Karpas-422 (cell line): ENCODE results near the gene FNDC3B. TPM values are rescaled to one million over a fixed set of nuclear protein-coding genes. Genes with fewer than 3 reads are reported as not detected.
"Not testable (repeated sequence)": the region's sequence is repeated elsewhere in the genome, so short reads cannot be mapped to it uniquely, and the experiment has no call there.

ENCODE experiments used
- DNase-seq: peaks from one replicate; pipeline ENCODE4 v3.0.0-alpha.2; 2015
- H2AFZ ChIP-seq: fragments of 200-600 bp; sonication (generic); 2 replicates; pipeline ENCODE4 v1.6.1; 2014; ENCODE audit warnings: antibody characterized with exemption, low read length, mixed read lengths
- H3K27ac ChIP-seq: fragments of 200-600 bp; sonication (generic); 2 replicates; pipeline ENCODE4 v1.5.1; 2014; ENCODE audit warnings: mild to moderate bottlenecking, low read length, moderate library complexity
- H3K27me3 ChIP-seq: fragments of 200-600 bp; sonication (generic); 2 replicates; pipeline ENCODE4 v1.6.1; 2014; ENCODE audit warnings: low read length, mixed read lengths
- H3K36me3 ChIP-seq: fragments of 200-600 bp; sonication (generic); 2 replicates; pipeline ENCODE4 v1.6.1; 2014; ENCODE audit warnings: low read length, mixed read lengths; ENCODE audit not compliant: insufficient read depth
- H3K4me1 ChIP-seq: fragments of 200-600 bp; sonication (generic); 2 replicates; pipeline ENCODE4 v1.6.1; 2014; ENCODE audit warnings: mild to moderate bottlenecking, low read length, mixed read lengths
- H3K4me2 ChIP-seq: fragments of 200-600 bp; sonication (generic); 2 replicates; pipeline ENCODE4 v1.6.1; 2014; ENCODE audit warnings: low read length, low read depth, mild to moderate bottlenecking; ENCODE audit not compliant: poor library complexity, severe bottlenecking
- H3K4me3 ChIP-seq: fragments of 200-600 bp; sonication (generic); 2 replicates; pipeline ENCODE4 v1.5.1; 2014; ENCODE audit warnings: mild to moderate bottlenecking, antibody characterized with exemption, low read length, mixed read lengths
- H3K79me2 ChIP-seq: fragments of 200-600 bp; sonication (generic); 2 replicates; pipeline ENCODE4 v1.6.1; 2014; ENCODE audit warnings: mild to moderate bottlenecking, low read length, mixed read lengths
- H3K9ac ChIP-seq: fragments of 200-600 bp; sonication (generic); 2 replicates; pipeline ENCODE4 v1.6.0; 2014; ENCODE audit warnings: low read length
- H3K9me2 ChIP-seq: fragments of 200-600 bp; sonication (generic), shearing (Covaris generic); replicated peaks from 2 replicates; pipeline ENCODE4 v1.6.0; 2014; ENCODE audit warnings: mild to moderate bottlenecking, low read length, moderate library complexity; ENCODE audit not compliant: insufficient read depth
- H3K9me3 ChIP-seq: fragments of 300-700, 200-600 bp; sonication (generic); 2 replicates; pipeline ENCODE4 v1.6.1; 2014; ENCODE audit warnings: low read length, mixed read lengths
- H4K20me1 ChIP-seq: fragments of 200-600 bp; sonication (generic); 2 replicates; pipeline ENCODE4 v1.6.1; 2014; ENCODE audit warnings: mild to moderate bottlenecking, antibody characterized with exemption, low read length, low read depth; ENCODE audit not compliant: insufficient read depth
- total RNA-seq: library from RNA; depleted of rRNA; stranded (reverse); fragments of >200 nt; shearing (Covaris generic); gene quantifications from 2 replicates; pipeline ENCODE4 v1.2.3, GENCODE V29; 2014; ENCODE audit warnings: low replicate concordance

The FNDC3B gene
- total RNA-seq, 1 experiment from 2014 or later: 2.6 TPM

DNA sequence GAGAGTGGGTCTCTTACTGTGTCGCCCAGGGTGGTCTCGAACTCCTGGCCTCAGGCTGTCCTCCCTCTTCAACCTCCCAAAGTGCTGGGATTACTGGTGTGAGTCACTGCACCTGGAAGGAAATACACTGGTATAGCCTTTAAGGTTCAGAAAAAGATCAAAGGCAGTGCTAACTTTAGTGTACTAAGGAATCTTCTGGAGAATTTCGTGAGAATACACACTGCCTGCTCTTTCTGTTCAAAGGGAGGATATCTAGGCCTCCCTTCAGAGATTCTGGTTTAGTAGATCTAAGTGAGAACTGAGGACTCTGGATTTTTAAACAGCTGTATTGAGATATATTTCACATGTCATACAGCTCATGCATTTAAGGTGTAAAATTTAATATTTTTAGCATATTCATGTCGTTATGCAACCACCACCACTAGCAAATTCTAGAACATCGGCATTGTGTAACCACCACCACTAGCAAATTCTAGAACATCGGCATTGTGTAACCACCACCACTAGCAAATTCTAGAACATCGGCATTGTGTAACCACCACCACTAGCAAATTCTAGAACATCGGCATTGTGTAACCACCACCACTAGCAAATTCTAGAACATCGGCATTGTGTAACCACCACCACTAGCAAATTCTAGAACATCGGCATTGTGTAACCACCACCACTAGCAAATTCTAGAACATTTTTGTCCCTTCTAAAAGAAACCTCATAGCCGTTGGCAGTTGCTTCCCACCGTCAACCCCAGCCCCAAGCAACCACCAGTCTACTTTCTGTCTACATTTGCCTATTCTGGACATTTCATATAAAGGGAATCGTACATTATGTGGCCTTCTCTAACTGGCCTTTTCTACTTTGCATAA lies 54.4 kb downstream of the FNDC3B start:
- not testable (repeated sequence) for H3K9me3 ChIP-seq, H2AFZ ChIP-seq, H3K4me3 ChIP-seq, H3K4me1 ChIP-seq, H3K27me3 ChIP-seq, H3K9ac ChIP-seq, H4K20me1 ChIP-seq, DNase-seq, H3K36me3 ChIP-seq, H3K4me2 ChIP-seq, H3K27ac ChIP-seq, H3K79me2 ChIP-seq, H3K9me2 ChIP-seq

DNA sequence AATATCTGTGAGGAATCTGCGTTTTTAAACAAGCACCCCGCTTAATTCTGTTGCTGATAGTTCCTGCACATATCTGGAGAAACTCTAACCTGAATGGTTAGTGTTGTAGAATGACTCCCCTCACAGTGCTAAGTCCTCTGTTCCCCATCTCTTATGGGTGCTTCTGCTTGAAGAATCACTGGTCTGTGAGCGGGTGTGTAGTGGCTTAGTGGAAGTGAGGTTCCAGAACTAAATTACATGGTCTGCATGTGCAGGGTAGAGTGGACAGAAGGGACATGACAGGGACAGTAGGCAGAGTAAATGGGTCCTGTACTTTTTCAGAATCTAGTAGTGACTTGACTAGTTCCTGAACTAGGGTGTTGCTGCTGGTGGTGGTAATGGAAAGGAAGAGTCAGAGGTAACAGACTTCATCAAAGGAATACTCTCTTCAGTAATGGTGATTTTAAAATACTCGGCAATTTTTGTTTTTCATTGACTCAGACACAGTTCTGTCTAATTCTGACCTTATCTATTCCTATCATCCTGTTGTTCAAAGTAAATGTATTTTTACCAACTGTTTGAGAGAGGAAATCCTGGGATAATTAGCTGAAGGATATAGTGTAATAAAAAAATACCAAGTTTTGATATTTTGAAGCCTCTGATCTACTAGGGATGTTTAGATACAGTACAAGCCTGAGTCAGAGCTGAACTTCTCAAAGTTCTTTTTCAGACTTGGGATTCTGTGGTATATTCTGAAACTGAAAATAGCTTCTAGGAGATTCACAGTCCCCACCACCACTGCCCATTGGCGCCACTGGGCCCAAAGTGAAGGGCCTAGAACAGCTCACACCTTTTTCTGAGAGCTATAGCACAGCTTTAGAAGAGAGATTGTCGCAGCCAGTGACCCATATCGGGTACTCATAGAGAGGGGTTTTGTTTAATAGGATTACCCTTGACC lies 55.5 kb downstream of the FNDC3B start:
- Histone ChIP-seq H3K4me3 (no peak overlapping the region), H3K9me3 (no peaks in the 10 kb centered on the region), H4K20me1 (0 out of 2 replicates have a peak, but pooled peaks cover 3% of the 10 kb centered on the region), H3K9ac (no peak overlapping the region), H3K9me2 (no peaks in the 10 kb centered on the region), H3K79me2 (no peaks in the 10 kb centered on the region), H3K4me2 (no peak overlapping the region), H3K27me3 (no peaks in the 10 kb centered on the region), H2AFZ (no peak overlapping the region), H3K4me1 (no peaks in the 10 kb centered on the region), H3K36me3 (no peaks in the 10 kb centered on the region), H3K27ac (no peak overlapping the region)
- no peak for DNase-seq

DNA sequence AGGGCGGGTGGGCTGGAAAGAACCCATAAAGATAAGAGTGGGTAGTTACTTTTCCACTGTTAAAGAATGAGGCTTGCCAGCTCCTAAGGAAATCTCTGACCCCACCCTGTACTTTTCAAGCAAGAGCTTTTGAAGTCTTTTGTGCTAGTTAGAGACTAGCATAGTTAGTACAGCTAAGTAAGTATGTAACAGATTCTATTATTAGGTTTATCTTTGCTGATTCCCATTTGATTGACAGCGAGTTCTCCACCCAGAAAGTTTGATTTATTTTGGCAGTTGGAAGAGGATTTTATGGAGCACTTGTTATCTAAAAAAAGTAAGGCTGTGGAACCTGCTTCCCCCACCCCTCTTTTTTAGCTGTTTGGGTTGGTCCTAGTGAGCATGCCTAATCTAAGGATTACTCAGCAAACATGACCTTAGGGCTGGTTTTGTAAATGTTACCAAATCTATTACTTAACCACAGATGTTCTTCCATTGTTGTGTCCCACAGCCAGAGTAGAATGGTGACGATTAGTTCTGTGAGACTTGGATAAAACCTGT lies 57.6 kb downstream of the FNDC3B start:
- Histone ChIP-seq H3K79me2 (no peaks in the 10 kb centered on the region), H3K9me2 (no peaks in the 10 kb centered on the region), H3K9ac (no peak overlapping the region), H2AFZ (no peak overlapping the region), H3K4me1 (no peaks in the 10 kb centered on the region), H3K27ac (no peak overlapping the region), H3K36me3 (no peaks in the 10 kb centered on the region), H4K20me1 (0 out of 2 replicates have a peak, but pooled peaks cover 3% of the 10 kb centered on the region), H3K4me3 (no peak overlapping the region), H3K9me3 (no peaks in the 10 kb centered on the region), H3K4me2 (no peak overlapping the region), H3K27me3 (no peaks in the 10 kb centered on the region)
- no peak for DNase-seq

DNA sequence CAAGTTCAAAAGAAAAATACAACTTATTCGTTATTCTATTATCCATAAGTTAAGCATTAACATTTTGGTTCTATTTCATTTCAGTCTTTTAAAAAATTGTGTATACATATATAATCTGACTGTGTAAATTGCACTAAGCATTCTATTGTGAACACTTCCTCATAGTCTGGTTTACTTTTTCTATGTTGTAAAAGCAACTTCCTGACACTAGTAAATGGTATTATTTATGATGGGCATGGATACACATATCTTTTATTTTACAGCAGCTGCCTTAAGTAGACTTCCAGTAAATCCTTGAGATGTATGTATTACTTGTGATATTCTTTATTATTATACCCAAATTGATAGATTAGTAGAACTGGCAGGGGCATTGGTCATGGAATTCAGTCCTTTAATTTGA lies 58.2 kb downstream of the FNDC3B start:
- Histone ChIP-seq H2AFZ (no peak overlapping the region), H3K79me2 (no peaks in the 10 kb centered on the region), H3K9me3 (no peaks in the 10 kb centered on the region), H4K20me1 (no peaks in the 10 kb centered on the region), H3K9ac (no peak overlapping the region), H3K4me1 (no peaks in the 10 kb centered on the region), H3K9me2 (no peaks in the 10 kb centered on the region), H3K4me3 (no peak overlapping the region), H3K27me3 (no peaks in the 10 kb centered on the region), H3K4me2 (no peak overlapping the region), H3K36me3 (no peaks in the 10 kb centered on the region), H3K27ac (no peak overlapping the region)
- DNase-seq: no peak

DNA sequence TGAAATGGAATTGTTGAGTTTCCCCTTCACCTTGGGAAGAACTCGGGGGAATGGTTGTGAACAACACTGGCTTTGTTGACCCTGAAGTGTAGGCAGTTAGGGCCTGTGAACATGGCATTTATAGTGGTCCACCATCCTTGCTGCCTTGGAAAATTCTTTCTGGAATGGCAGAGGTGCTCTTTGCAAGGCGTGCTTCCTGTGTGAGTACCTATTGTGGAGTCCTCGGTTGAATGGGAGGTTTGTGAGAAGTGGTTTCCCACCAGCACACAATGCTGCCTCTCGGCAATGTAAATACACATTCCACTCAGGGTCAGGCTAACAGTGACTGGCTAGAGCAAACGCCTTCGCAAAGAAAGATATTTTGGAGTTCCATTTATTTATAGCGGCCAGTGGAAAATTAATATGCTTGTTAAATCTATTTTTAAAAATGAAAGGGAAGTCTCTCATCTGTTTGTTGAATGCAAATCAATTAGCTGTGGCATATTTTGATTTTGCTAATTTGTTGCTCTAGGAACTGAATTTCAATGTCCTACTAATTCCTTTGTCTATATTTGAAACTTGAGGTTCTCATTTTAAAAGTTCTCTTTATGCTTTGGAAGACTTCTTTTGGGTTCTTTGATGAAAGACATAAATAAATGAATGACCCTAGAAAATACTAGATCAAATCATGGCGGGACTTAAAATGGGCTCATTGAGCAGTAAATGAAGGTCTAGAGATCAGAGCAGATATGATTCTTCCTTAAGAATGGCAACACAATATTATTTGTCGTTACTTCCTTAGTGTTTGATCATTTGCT lies 59.5 kb downstream of the FNDC3B start:
- Histone ChIP-seq H3K9me2 (no peaks in the 10 kb centered on the region), H3K79me2 (no peaks in the 10 kb centered on the region), H4K20me1 (0 out of 2 replicates have a peak, but pooled peaks cover 6% of the 10 kb centered on the region), H3K27me3 (no peaks in the 10 kb centered on the region), H3K9me3 (no peaks in the 10 kb centered on the region), H3K36me3 (no peaks in the 10 kb centered on the region), H3K4me3 (no peak overlapping the region), H2AFZ (no peak overlapping the region), H3K4me1 (no peaks in the 10 kb centered on the region), H3K9ac (no peak overlapping the region), H3K27ac (no peak overlapping the region), H3K4me2 (no peak overlapping the region)
- no peak for DNase-seq

DNA sequence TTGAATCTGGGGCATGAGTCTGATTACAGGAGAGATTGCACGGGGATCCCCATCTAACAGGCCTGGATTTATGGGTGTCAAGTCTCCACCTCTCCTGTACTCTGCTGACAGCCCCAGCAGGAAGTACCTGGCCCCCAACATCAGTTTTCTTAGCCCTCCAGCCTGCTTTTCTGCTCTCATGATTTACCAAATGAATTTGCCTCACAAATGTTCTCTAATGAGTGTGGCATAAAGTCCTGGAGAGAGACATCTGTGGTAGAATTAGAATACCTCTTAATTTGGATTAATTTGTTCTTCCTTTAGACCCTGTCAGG lies 60.1 kb downstream of the FNDC3B start:
- no peak overlapping the region for H3K4me2 ChIP-seq
- H3K4me1 ChIP-seq: no peaks in the 10 kb centered on the region
- H3K36me3 ChIP-seq: no peaks in the 10 kb centered on the region
- H3K9me2 ChIP-seq: no peaks in the 10 kb centered on the region
- no peaks in the 10 kb centered on the region for H3K9me3 ChIP-seq
- no peak overlapping the region for H3K9ac ChIP-seq
- H3K27ac ChIP-seq: no peak overlapping the region
- H3K79me2 ChIP-seq: no peaks in the 10 kb centered on the region
- H2AFZ ChIP-seq: no peak overlapping the region
- 0 out of 2 replicates have a peak, but pooled peaks cover 6% of the 10 kb centered on the region for H4K20me1 ChIP-seq
- no peaks in the 10 kb centered on the region for H3K27me3 ChIP-seq
- no peak for DNase-seq
- no peak overlapping the region for H3K4me3 ChIP-seq

DNA sequence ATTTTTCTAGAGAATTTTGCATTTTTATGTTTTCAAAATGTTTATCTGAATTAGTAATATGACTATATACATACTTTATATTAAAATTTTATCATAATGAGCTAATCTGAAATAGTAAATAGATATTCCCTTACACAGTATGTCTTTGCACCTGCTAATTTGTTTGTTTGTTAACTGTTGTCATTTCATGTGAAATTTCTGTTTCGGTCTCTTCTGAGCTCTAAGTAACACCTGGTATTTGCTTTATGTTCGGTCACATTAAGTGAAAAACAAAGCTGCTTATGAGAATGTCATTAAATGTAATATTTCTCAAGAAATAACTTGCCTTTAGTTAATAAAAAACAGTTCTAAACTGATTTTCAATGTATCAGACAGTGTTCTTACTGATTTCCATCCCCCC lies 61.1 kb downstream of the FNDC3B start:
- no peak overlapping the region for H2AFZ ChIP-seq
- DNase-seq: no peak
- H3K27me3 ChIP-seq: no peaks in the 10 kb centered on the region
- H3K4me2 ChIP-seq: no peak overlapping the region
- H3K9ac ChIP-seq: no peak overlapping the region
- no peak overlapping the region for H3K4me3 ChIP-seq
- H3K9me3 ChIP-seq: no peaks in the 10 kb centered on the region
- H3K9me2 ChIP-seq: no peaks in the 10 kb centered on the region
- H3K36me3 ChIP-seq: no peaks in the 10 kb centered on the region
- H3K79me2 ChIP-seq: no peaks in the 10 kb centered on the region
- H4K20me1 ChIP-seq: 0 out of 2 replicates have a peak, but pooled peaks cover 6% of the 10 kb centered on the region
- no peak overlapping the region for H3K27ac ChIP-seq
- no peaks in the 10 kb centered on the region for H3K4me1 ChIP-seq
